Naive B cell (primary cell): ENCODE data around the gene DIAPH2. TPM values are rescaled to one million over a fixed set of nuclear protein-coding genes. Genes with fewer than 3 reads are reported as not detected.

ENCODE experiments used
- ATAC-seq, 2 donors: fragments of 150-1000 bp; cut with Tn5 transposase; 2 replicates each; pipeline ENCODE4 v1.10.0; 2021; ENCODE audit warnings: low read depth in 2 of 2, mild to moderate bottlenecking in 2 of 2, moderate library complexity in 2 of 2
- DNase-seq: peaks from one replicate; pipeline ENCODE4 v3.0.0; 2022
- H3K27ac Mint-ChIP-seq, 6 donors: one replicate each; pipeline ENCODE4 v1.8.0; 2020 to 2022; ENCODE audit warnings: mild to moderate bottlenecking in 6 of 6, mixed read lengths in 6 of 6, moderate library complexity in 5 of 6, inconsistent platforms in 2 of 6
- H3K27me3 Mint-ChIP-seq, 3 donors: one replicate each; pipeline ENCODE4 v1.8.0; 2021 to 2022; ENCODE audit warnings: mixed read lengths in 3 of 3, mild to moderate bottlenecking in 1 of 3
- H3K36me3 Mint-ChIP-seq, 2 donors: one replicate each; pipeline ENCODE4 v1.8.0; 2020 to 2022; ENCODE audit warnings: mixed read lengths in 2 of 2, inconsistent platforms in 1 of 2, mild to moderate bottlenecking in 1 of 2
- H3K4me1 Mint-ChIP-seq, 3 donors: one replicate each; pipeline ENCODE4 v1.8.0; 2020 to 2022; ENCODE audit warnings: mixed read lengths in 3 of 3, inconsistent platforms in 1 of 3, mild to moderate bottlenecking in 1 of 3, moderate library complexity in 1 of 3
- H3K4me3 Mint-ChIP-seq, 8 donors: one replicate each; pipeline ENCODE4 v1.8.0; 2020 to 2022; ENCODE audit warnings: mild to moderate bottlenecking in 8 of 8, mixed read lengths in 8 of 8, moderate library complexity in 8 of 8, inconsistent platforms in 2 of 8
- H3K9me3 Mint-ChIP-seq, 7 donors: one replicate each; pipeline ENCODE4 v1.8.0; 2020 to 2022; ENCODE audit warnings: mixed read lengths in 7 of 7, mild to moderate bottlenecking in 5 of 7, inconsistent platforms in 2 of 7, moderate library complexity in 1 of 7
- polyA plus RNA-seq, 6 donors: library from polyadenylated mRNA; unstranded; fragments of 300-500 nt; fragmentation: Illumina TruSeq; gene quantifications; one replicate each; pipeline ENCODE4 v1.2.3, GENCODE V29; 2021; ENCODE audit warnings: low read depth in 6 of 6

DIAPH2 gene
- polyA plus RNA-seq, 6 donors from 2014 or later = 6.4 to 15.2 (median 9.9) TPM

GRCh38 chrX:97309487-97310116, 625.0 kb downstream of the DIAPH2 start:
- H3K27me3 Mint-ChIP-seq = no peaks in the 10 kb centered on the region
- H3K36me3 Mint-ChIP-seq = peaks cover 0 to 5% of the 10 kb centered on the region in 2 donors
- H3K4me1 Mint-ChIP-seq = no peaks in the 10 kb centered on the region
- H3K27ac Mint-ChIP-seq = no peak overlapping the region
- peaks cover 0 to 5% (median 0%) of the 10 kb centered on the region in 7 donors for H3K9me3 Mint-ChIP-seq
- ATAC-seq (no peak), DNase-seq (no peak)
- H3K4me3 Mint-ChIP-seq = no peak overlapping the region

GRCh38 chrX:97310373-97310772, 625.7 kb downstream of the DIAPH2 start:
- ATAC-seq (no peak), DNase-seq (no peak)
- Mint-ChIP-seq H3K9me3 (peaks cover 0 to 3% (median 0%) of the 10 kb centered on the region in 7 donors), H3K4me1 (no peaks in the 10 kb centered on the region), H3K27ac (no peak overlapping the region), H3K36me3 (peaks cover 0 to 5% of the 10 kb centered on the region in 2 donors), H3K27me3 (no peaks in the 10 kb centered on the region), H3K4me3 (no peak overlapping the region)

GRCh38 chrX:97311066-97311778, 626.6 kb downstream of the DIAPH2 start:
- ATAC-seq (no peak), DNase-seq (no peak)
- Mint-ChIP-seq H3K9me3 (peaks cover 0 to 3% (median 0%) of the 10 kb centered on the region in 7 donors), H3K27ac (peak overlapping the region in 2 of 6 donors; percentile 12 to 36), H3K4me1 (no peaks in the 10 kb centered on the region), H3K36me3 (peaks cover 0 to 5% of the 10 kb centered on the region in 2 donors), H3K27me3 (no peaks in the 10 kb centered on the region), H3K4me3 (no peak overlapping the region)

GRCh38 chrX:97314345-97314744, 629.7 kb downstream of the DIAPH2 start:
- no peaks in the 10 kb centered on the region for H3K36me3 Mint-ChIP-seq
- DNase-seq (no peak), ATAC-seq (no peak)
- no peak overlapping the region for H3K27ac Mint-ChIP-seq
- no peaks in the 10 kb centered on the region for H3K4me1 Mint-ChIP-seq
- H3K4me3 Mint-ChIP-seq = no peak overlapping the region
- no peaks in the 10 kb centered on the region for H3K27me3 Mint-ChIP-seq
- peaks cover 0 to 3% (median 0%) of the 10 kb centered on the region in 7 donors for H3K9me3 Mint-ChIP-seq

GRCh38 chrX:97315939-97316338, 631.3 kb downstream of the DIAPH2 start:
- H3K27me3 Mint-ChIP-seq = no peaks in the 10 kb centered on the region

GRCh38 chrX:97320305-97320704, 635.7 kb downstream of the DIAPH2 start:
- no peak overlapping the region for H3K27ac Mint-ChIP-seq
- DNase-seq (no peak), ATAC-seq (no peak)
- H3K4me3 Mint-ChIP-seq = no peak overlapping the region
- H3K4me1 Mint-ChIP-seq = peaks cover 0 to 3% (median 2%) of the 10 kb centered on the region in 3 donors
- no peaks in the 10 kb centered on the region for H3K27me3 Mint-ChIP-seq
- H3K36me3 Mint-ChIP-seq = no peaks in the 10 kb centered on the region
- H3K9me3 Mint-ChIP-seq = peaks cover 0 to 3% (median 0%) of the 10 kb centered on the region in 7 donors

More at GRCh38 chrX:97315939-97316338, 631.3 kb downstream of the DIAPH2 start:
- no peaks in the 10 kb centered on the region for H3K4me1 Mint-ChIP-seq
- no peaks in the 10 kb centered on the region for H3K36me3 Mint-ChIP-seq
- H3K4me3 Mint-ChIP-seq = no peak overlapping the region
- H3K27ac Mint-ChIP-seq = no peak overlapping the region
- no peak for DNase-seq
- peaks cover 0 to 3% (median 0%) of the 10 kb centered on the region in 7 donors for H3K9me3 Mint-ChIP-seq
- no peak for ATAC-seq

GRCh38 chrX:97322401-97322800, 637.8 kb downstream of the DIAPH2 start:
- Mint-ChIP-seq H3K27ac (no peak overlapping the region), H3K4me1 (peaks cover 0 to 7% (median 5%) of the 10 kb centered on the region in 3 donors)

GRCh38 chrX:97326456-97326855, 641.8 kb downstream of the DIAPH2 start:
- no peak for DNase-seq
- Mint-ChIP-seq H3K27me3 (no peaks in the 10 kb centered on the region), H3K36me3 (no peaks in the 10 kb centered on the region), H3K9me3 (peaks cover 0 to 3% (median 0%) of the 10 kb centered on the region in 7 donors), H3K4me1 (peaks cover 0 to 7% (median 5%) of the 10 kb centered on the region in 3 donors), H3K4me3 (peak overlapping the region in 1 of 8 donors; percentile 56), H3K27ac (no peak overlapping the region)
- no peak for ATAC-seq

More at GRCh38 chrX:97322401-97322800, 637.8 kb downstream of the DIAPH2 start:
- H3K9me3 Mint-ChIP-seq = peaks cover 0 to 3% (median 0%) of the 10 kb centered on the region in 7 donors
- H3K36me3 Mint-ChIP-seq = no peaks in the 10 kb centered on the region
- no peaks in the 10 kb centered on the region for H3K27me3 Mint-ChIP-seq
- no peak for ATAC-seq
- H3K4me3 Mint-ChIP-seq = no peak overlapping the region
- no peak for DNase-seq

- ATAC-seq = no peak
- Mint-ChIP-seq H3K27me3 (no peaks in the 10 kb centered on the region), H3K36me3 (no peaks in the 10 kb centered on the region), H3K4me1 (peaks cover 0 to 7% (median 5%) of the 10 kb centered on the region in 3 donors), H3K27ac (no peak overlapping the region), H3K9me3 (no peaks in the 10 kb centered on the region), H3K4me3 (no peak overlapping the region)
- no peak for DNase-seq
Observed at GRCh38 chrX:97328853-97329390, 644.3 kb downstream of the DIAPH2 start.

- H3K4me3 Mint-ChIP-seq = no peak overlapping the region
- no peak overlapping the region for H3K27ac Mint-ChIP-seq
- peaks cover 0 to 5% (median 4%) of the 10 kb centered on the region in 3 donors for H3K4me1 Mint-ChIP-seq
- no peaks in the 10 kb centered on the region for H3K36me3 Mint-ChIP-seq
- DNase-seq = no peak
- no peaks in the 10 kb centered on the region for H3K27me3 Mint-ChIP-seq
- H3K9me3 Mint-ChIP-seq = no peaks in the 10 kb centered on the region
- no peak for ATAC-seq
Observed at GRCh38 chrX:97330151-97330550, 645.5 kb downstream of the DIAPH2 start.

GRCh38 chrX:97332963-97333362, 648.3 kb downstream of the DIAPH2 start:
- H3K36me3 Mint-ChIP-seq = no peaks in the 10 kb centered on the region

GRCh38 chrX:97334850-97335249, 650.2 kb downstream of the DIAPH2 start:
- H3K27me3 Mint-ChIP-seq = no peaks in the 10 kb centered on the region
- no peaks in the 10 kb centered on the region for H3K9me3 Mint-ChIP-seq
- DNase-seq (no peak), ATAC-seq (no peak)
- H3K27ac Mint-ChIP-seq = no peak overlapping the region
- H3K4me1 Mint-ChIP-seq = no peaks in the 10 kb centered on the region
- H3K36me3 Mint-ChIP-seq = no peaks in the 10 kb centered on the region
- peak overlapping the region in 1 of 8 donors; percentile 20 for H3K4me3 Mint-ChIP-seq

More at GRCh38 chrX:97332963-97333362, 648.3 kb downstream of the DIAPH2 start:
- Mint-ChIP-seq H3K4me1 (no peaks in the 10 kb centered on the region), H3K27me3 (no peaks in the 10 kb centered on the region), H3K27ac (peak overlapping the region in 1 of 6 donors; percentile 61), H3K9me3 (no peaks in the 10 kb centered on the region), H3K4me3 (no peak overlapping the region)
- ATAC-seq = no peak
- DNase-seq = no peak

- no peak for DNase-seq
- Mint-ChIP-seq H3K4me1 (peaks cover 7 to 17% (median 10%) of the 10 kb centered on the region in 3 donors), H3K9me3 (no peaks in the 10 kb centered on the region), H3K27me3 (no peaks in the 10 kb centered on the region), H3K36me3 (no peaks in the 10 kb centered on the region), H3K4me3 (no peak overlapping the region), H3K27ac (no peak overlapping the region)
- no peak for ATAC-seq
Observed at GRCh38 chrX:97344724-97345123, 660.1 kb downstream of the DIAPH2 start.

- no peak for DNase-seq
- H3K9me3 Mint-ChIP-seq = peaks cover 0 to 3% (median 0%) of the 10 kb centered on the region in 7 donors
- H3K36me3 Mint-ChIP-seq = no peaks in the 10 kb centered on the region
- no peaks in the 10 kb centered on the region for H3K4me1 Mint-ChIP-seq
- no peak overlapping the region for H3K27ac Mint-ChIP-seq
- no peak for ATAC-seq
- no peaks in the 10 kb centered on the region for H3K27me3 Mint-ChIP-seq
- no peak overlapping the region for H3K4me3 Mint-ChIP-seq
Observed at GRCh38 chrX:97358941-97359340, 674.3 kb downstream of the DIAPH2 start.
